Spleen (tissue), 11 donors: ENCODE data around the gene C1QA. TPM values are rescaled to one million over a fixed set of nuclear protein-coding genes. Genes with fewer than 3 reads are reported as not detected.

ENCODE experiments used
- DNase-seq: peaks from one replicate; pipeline ENCODE4 v3.0.0-alpha.2; 2020
- H3K27ac ChIP-seq, 8 donors: fragments of 200-600 bp; sonication (generic) in 7 of 8; 1 replicate in 4 of 8; 2 replicates in 4 of 8; pipeline versions ENCODE4 v1.5.0 to v1.8.0; 2016 to 2021; ENCODE audit warnings: inconsistent platforms in 4 of 8, mild to moderate bottlenecking in 4 of 8, moderate library complexity in 1 of 8
- H3K27me3 ChIP-seq, 7 donors: fragments of 200-600 bp; sonication (generic) in 6 of 7; replicated peaks in 1 of 7; 1 replicate in 4 of 7; 2 replicates in 3 of 7; pipeline versions ENCODE4 v1.5.0 to v1.8.0; 2016 to 2021; ENCODE audit warnings: inconsistent platforms in 3 of 7, mild to moderate bottlenecking in 1 of 7
- H3K36me3 ChIP-seq, 6 donors: fragments of 200-600 bp; sonication (generic) in 5 of 6; 1 replicate in 4 of 6; 2 replicates in 2 of 6; pipeline versions ENCODE4 v1.5.0 to v1.8.0; 2016 to 2021; ENCODE audit warnings: inconsistent platforms in 2 of 6
- H3K4me1 ChIP-seq, 6 donors: fragments of 200-600 bp; sonication (generic) in 5 of 6; 1 replicate in 3 of 6; 2 replicates in 3 of 6; pipeline versions ENCODE4 v1.5.0 to v1.8.0; 2016 to 2021; ENCODE audit warnings: inconsistent platforms in 3 of 6
- H3K4me3 ChIP-seq, 8 donors: fragments of 200-600 bp; sonication (generic) in 7 of 8; 1 replicate in 4 of 8; 2 replicates in 4 of 8; pipeline versions ENCODE4 v1.5.0 to v1.8.0; 2016 to 2021; ENCODE audit warnings: inconsistent platforms in 4 of 8, mild to moderate bottlenecking in 4 of 8, moderate library complexity in 2 of 8
- H3K9me3 ChIP-seq, 8 donors: fragments of 200-600 bp; sonication (generic) in 7 of 8; 1 replicate in 4 of 8; 2 replicates in 4 of 8; pipeline versions ENCODE4 v1.5.0 to v1.8.0; 2016 to 2021; ENCODE audit warnings: inconsistent platforms in 4 of 8
- POLR2A ChIP-seq, 3 donors: fragments of 450-650 bp; IDR thresholded peaks; one replicate each; pipeline ENCODE4 v1.5.1; 2017; ENCODE audit warnings: antibody characterized with exemption in 3 of 3, mild to moderate bottlenecking in 1 of 3
- POLR2AphosphoS5 ChIP-seq, 3 donors: sonication (generic); formaldehyde crosslinking; IDR thresholded peaks; one replicate each; pipeline ENCODE4 v1.5.1; 2017; ENCODE audit warnings: antibody characterized with exemption in 3 of 3
- WGBS, 5 donors: extraction: QIAGEN DNeasy Blood & Tissue Kit in 3 of 5; methylation state at CpG; one replicate each; pipeline versions ENCODE4 v1.1.5 to v1.1.7; 2013 to 2018; 5-methylcytosine and 5-hydroxymethylcytosine counted together
- intact Hi-C: fragments of 100-400 bp; cut with DNase I; formaldehyde crosslinking; loops from one replicate; pipeline ENCODE4 v1.15.0; 2023; ENCODE audit warnings: low total_unique reads
- polyA plus RNA-seq, 3 donors: library from polyadenylated mRNA; stranded (reverse); fragments of 200-250 nt; gene quantifications; one replicate each; pipeline ENCODE4 v1.2.1, GENCODE V29; 2013
- total RNA-seq, 7 donors: library from RNA; depleted of rRNA in 3 of 7; stranded (reverse); fragments of >200 nt in 3 of 7; fragmentation: NEBNext Ultra II Directional in 4 of 7; extraction: Animal tissue kit (Norgen Biotek cat#: 25700) in 4 of 7; gene quantifications; one replicate each; pipeline versions ENCODE4 v1.1.0 to v1.2.1, GENCODE V29; 2016 to 2021
- TF ChIP-seq, protein P1 (sequence below), 11 experiments: fragments of 200-600 bp in 7 of 11; fragments of 450-650 bp in 4 of 11; sonication (generic) in 4 of 11; IDR thresholded peaks in 8 of 11; conservative IDR thresholded peaks in 3 of 11; 1 replicate in 7 of 11; 2 replicates in 4 of 11; pipeline versions ENCODE4 v1.4.0 to v1.8.0; 2016 to 2021; ENCODE audit warnings: antibody characterized with exemption in 11 of 11, inconsistent platforms in 4 of 11, mild to moderate bottlenecking in 1 of 11
- donor health status: healthy with polysubstance abuse.
- donor health status: DM: no; HTN: no; CAD: no; lungs with moderate emphysema.
- donor health status: DM: no; HTN: no; CAD: no.
- donor health status: Bipolar disorder and iron deficiency.
- donor health status: healthy.
- donor health status: DM: no; HTN: no; CAD: no.
- donor health status: DM: yes; HTN: yes; CAD: no.

The C1QA gene
- total and polyA plus RNA-seq, 10 donors: 296 to 1,485 (median 925) TPM

DNA sequence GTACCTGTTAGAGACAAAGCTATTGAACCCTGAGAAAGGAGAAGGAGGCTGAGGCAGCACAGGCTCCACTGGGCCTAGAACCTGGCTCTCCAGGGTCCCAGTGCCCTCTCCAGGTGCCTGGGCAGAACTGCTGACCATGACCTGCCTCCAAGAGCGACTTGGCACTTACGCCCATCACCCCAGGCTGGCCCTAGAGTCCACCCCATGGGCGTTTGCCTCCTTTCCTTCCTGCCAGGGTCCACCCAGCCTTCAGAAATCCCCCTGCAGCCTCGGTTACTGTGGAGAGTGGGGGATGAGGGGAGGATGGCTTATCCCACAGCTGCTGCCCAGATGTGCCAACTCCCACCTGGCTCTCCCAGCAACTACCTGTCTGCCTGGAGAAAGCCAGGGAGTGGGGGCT, 14.7 kb upstream of the C1QA start:
- Histone ChIP-seq H3K27me3 (peaks cover 0 to 96% (median 14%) of the 10 kb centered on the region in 7 donors), H3K27ac (no peak overlapping the region), H3K4me3 (no peak overlapping the region), H3K9me3 (no peaks in the 10 kb centered on the region), H3K4me1 (no peaks in the 10 kb centered on the region), H3K36me3 (no peaks in the 10 kb centered on the region)
- intact Hi-C loops: no loop called here
- no peak for DNase-seq
- 47 to 69% (median 53%) methylated on average over 4 of the region's 4 CpGs; no CpG with 5 or more reads in 1 of the 5 donors for WGBS, 5 donors
- no peak for TF ChIP-seq POLR2AphosphoS5 (IDR thresholded peaks at IDR 0.05)
- TF ChIP-seq, protein P1, sequence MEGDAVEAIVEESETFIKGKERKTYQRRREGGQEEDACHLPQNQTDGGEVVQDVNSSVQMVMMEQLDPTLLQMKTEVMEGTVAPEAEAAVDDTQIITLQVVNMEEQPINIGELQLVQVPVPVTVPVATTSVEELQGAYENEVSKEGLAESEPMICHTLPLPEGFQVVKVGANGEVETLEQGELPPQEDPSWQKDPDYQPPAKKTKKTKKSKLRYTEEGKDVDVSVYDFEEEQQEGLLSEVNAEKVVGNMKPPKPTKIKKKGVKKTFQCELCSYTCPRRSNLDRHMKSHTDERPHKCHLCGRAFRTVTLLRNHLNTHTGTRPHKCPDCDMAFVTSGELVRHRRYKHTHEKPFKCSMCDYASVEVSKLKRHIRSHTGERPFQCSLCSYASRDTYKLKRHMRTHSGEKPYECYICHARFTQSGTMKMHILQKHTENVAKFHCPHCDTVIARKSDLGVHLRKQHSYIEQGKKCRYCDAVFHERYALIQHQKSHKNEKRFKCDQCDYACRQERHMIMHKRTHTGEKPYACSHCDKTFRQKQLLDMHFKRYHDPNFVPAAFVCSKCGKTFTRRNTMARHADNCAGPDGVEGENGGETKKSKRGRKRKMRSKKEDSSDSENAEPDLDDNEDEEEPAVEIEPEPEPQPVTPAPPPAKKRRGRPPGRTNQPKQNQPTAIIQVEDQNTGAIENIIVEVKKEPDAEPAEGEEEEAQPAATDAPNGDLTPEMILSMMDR (IDR thresholded peaks at IDR 0.05 in 8 of 11, conservative IDR thresholded peaks at IDR 0.05 in 3 of 11): no peak
- no peak for TF ChIP-seq POLR2A (IDR thresholded peaks at IDR 0.05)

DNA sequence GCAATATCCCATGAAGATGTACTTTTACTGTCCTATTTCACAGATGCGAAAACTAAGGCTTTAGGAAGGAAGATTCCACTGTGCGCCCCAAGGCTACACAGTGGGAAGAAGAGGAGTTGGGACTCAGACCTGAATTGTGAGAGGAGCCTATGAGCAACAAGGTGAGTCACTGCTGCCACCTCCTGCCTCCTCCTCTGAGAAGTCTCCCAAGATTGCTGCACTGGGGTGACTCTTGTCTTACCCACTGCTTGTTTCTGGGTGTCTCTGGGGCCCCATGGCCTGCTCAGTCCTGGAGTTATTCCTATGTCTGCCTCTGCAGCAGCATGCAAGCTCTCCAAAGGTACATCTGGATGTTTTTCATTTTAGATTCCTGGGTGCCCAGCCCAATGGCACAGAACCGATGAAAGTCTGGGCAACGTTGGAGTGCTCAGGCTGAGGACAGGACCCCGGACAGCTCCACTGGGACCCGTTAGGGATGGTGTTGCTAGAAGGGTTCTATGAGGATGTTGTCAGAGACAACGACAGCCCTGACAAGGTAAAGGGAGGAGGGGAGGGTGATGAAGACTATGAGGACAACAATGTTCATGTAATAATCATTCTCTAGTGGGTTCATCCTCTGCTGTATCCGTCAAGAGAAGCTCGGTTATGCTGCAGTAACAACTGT, 11.0 kb upstream of the C1QA start:
- H3K4me1 ChIP-seq: peaks cover 0 to 7% (median under 1%) of the 10 kb centered on the region in 6 donors
- 39 to 48% (median 40%) methylated on average over 9 of the region's 9 CpGs for WGBS, 5 donors
- H3K27ac ChIP-seq: no peak overlapping the region
- intact Hi-C loops: no loop called here
- no peak overlapping the region for H3K4me3 ChIP-seq
- no peaks in the 10 kb centered on the region for H3K36me3 ChIP-seq
- TF ChIP-seq POLR2AphosphoS5 (IDR thresholded peaks at IDR 0.05) (no peak), POLR2A (IDR thresholded peaks at IDR 0.05) (no peak)
- TF ChIP-seq, protein P1 (IDR thresholded peaks at IDR 0.05 in 8 of 11, conservative IDR thresholded peaks at IDR 0.05 in 3 of 11): no peak
- no peak for DNase-seq
- H3K27me3 ChIP-seq: peaks cover 0 to 87% (median 8%) of the 10 kb centered on the region in 7 donors
- H3K9me3 ChIP-seq: no peaks in the 10 kb centered on the region

DNA sequence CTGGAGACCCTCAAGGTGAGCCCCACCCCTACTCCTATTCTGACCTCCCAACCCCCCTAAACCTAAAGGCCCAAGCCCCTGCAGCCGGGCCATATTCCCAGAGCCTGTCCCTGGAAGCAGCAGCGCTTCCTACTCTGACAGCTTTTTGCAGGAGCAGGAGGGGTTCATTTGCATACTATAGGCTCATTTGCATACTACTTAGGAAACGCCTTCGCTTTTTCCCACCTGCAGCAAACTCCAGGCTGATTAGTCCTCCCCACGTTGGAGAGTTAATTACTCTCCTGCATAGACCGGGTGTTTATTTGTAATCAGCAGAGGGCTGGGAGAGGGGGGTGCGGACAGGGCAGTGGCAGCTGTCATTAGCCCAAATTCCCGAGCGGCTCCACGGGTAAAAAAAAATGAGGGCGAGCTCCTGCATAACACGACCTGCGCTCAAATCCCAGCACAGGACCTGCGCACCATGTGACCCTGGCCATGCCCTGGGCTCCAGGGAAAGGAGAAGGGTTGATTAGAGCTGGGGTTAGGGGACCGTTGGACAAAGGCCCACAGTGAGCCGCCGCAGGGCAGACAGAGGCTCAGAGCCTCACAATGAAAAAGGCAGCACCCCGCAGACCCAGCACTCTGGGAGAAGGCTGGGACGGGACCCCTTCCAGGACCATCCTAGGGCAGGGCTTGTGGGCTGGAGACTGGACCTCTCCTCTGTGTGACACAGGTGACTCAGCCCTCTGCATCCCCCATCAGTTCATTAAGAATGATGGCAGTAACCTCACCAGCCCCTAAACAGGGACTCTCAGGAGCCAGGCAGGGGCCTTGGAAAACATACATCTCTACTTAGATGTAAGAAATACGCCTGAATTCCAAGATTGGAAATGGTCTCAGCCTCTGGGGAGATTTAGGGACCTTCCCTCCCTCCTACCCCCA, 9.9 kb upstream of the C1QA start:
- peaks cover 0 to 10% (median 3%) of the 10 kb centered on the region in 6 donors for H3K4me1 ChIP-seq
- no peaks in the 10 kb centered on the region for H3K36me3 ChIP-seq
- no peak for TF ChIP-seq POLR2A (IDR thresholded peaks at IDR 0.05)
- TF ChIP-seq, protein P1 (IDR thresholded peaks at IDR 0.05 in 8 of 11, conservative IDR thresholded peaks at IDR 0.05 in 3 of 11): no peak
- TF ChIP-seq POLR2AphosphoS5 (IDR thresholded peaks at IDR 0.05): no peak
- no peaks in the 10 kb centered on the region for H3K9me3 ChIP-seq
- DNase-seq: no peak
- H3K4me3 ChIP-seq: no peak overlapping the region
- no peak overlapping the region for H3K27ac ChIP-seq
- H3K27me3 ChIP-seq: peaks cover 0 to 77% (median 8%) of the 10 kb centered on the region in 7 donors
- WGBS, 5 donors: 13 to 30% (median 24%) methylated on average over 18 to 20 of the region's 20 CpGs
- intact Hi-C loops: no loop called here

DNA sequence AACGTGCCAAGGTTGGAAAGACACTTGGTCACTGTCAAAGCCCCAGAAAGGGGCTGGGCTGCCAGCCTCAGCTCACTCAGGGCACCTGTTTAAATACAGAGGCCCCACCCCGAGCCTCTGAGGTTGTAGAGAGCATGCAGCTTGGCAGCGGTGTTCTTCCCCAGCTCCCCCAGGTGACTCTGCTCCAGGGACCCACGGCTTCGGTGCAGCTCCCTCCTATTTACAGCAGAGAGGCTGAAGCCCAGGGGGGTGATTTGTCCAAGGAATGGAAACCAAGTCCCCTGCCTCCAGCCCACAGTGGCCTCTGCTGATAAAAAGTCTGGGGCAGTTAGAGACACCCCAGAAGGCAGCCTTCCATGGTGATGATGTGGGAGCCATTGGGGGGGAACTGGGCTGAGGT, 9.1 kb upstream of the C1QA start:
- Histone ChIP-seq H3K27me3 (peaks cover 0 to 78% (median 8%) of the 10 kb centered on the region in 7 donors), H3K4me3 (no peak overlapping the region), H3K27ac (no peak overlapping the region), H3K36me3 (no peaks in the 10 kb centered on the region), H3K9me3 (no peaks in the 10 kb centered on the region), H3K4me1 (peaks cover 0 to 10% (median 3%) of the 10 kb centered on the region in 6 donors)
- 41 to 75% (median 58%) methylated on average over 4 to 5 of the region's 5 CpGs for WGBS, 5 donors
- TF ChIP-seq POLR2AphosphoS5 (IDR thresholded peaks at IDR 0.05): no peak
- intact Hi-C loops: no loop called here
- no peak for DNase-seq
